Neuronal stem cell (in vitro differentiated cells): ENCODE data around the gene CA5A.

Source experiments
- DNase-seq: peaks from one replicate; pipeline ENCODE4 v3.0.0-alpha.2; 2013; ENCODE audit warnings: low spot score
- H2AFZ ChIP-seq: one replicate; pipeline ENCODE4 v1.6.1; 2013; ENCODE audit warnings: mild to moderate bottlenecking, low read length, inconsistent platforms
- H2AK5ac ChIP-seq: 2 replicates; pipeline ENCODE4 v1.6.1; 2013; ENCODE audit warnings: low read depth, mild to moderate bottlenecking, inconsistent platforms, low read length, moderate library complexity, mixed read lengths
- H2BK120ac ChIP-seq: 2 replicates; pipeline ENCODE4 v1.6.1; 2013; ENCODE audit warnings: low read depth, mild to moderate bottlenecking, inconsistent platforms, low read length, moderate library complexity, mixed read lengths
- H2BK12ac ChIP-seq: one replicate; pipeline ENCODE4 v1.6.1; 2013; ENCODE audit warnings: low read length, inconsistent platforms
- H2BK15ac ChIP-seq: 2 replicates; pipeline ENCODE4 v1.6.1; 2013; ENCODE audit warnings: mild to moderate bottlenecking, low read length, inconsistent platforms, mixed read lengths
- H2BK5ac ChIP-seq: one replicate; pipeline ENCODE4 v1.6.1; 2013; ENCODE audit warnings: inconsistent platforms, mild to moderate bottlenecking, low read length, moderate library complexity
- H3K14ac ChIP-seq: one replicate; pipeline ENCODE4 v1.6.1; 2013; ENCODE audit warnings: low read length, inconsistent platforms
- H3K18ac ChIP-seq: 2 replicates; pipeline ENCODE4 v1.6.1; 2013; ENCODE audit warnings: low read length, inconsistent platforms
- H3K23ac ChIP-seq: 2 replicates; pipeline ENCODE4 v1.6.1; 2013; ENCODE audit warnings: low read depth, mild to moderate bottlenecking, mixed read lengths, low read length, inconsistent platforms; ENCODE audit not compliant: poor library complexity
- H3K27ac ChIP-seq: replicated peaks from 3 replicates; pipeline ENCODE4 v1.5.1; 2013; ENCODE audit warnings: low read length, inconsistent platforms
- H3K27me3 ChIP-seq, 3 experiments: 2 replicates each; pipeline ENCODE4 v1.6.1; 2013; ENCODE audit warnings: low read length in 3 of 3, mild to moderate bottlenecking in 2 of 3, inconsistent platforms in 1 of 3, low read depth in 1 of 3, mixed read lengths in 1 of 3, moderate library complexity in 1 of 3; ENCODE audit not compliant: control insufficient read depth in 3 of 3, insufficient read depth in 3 of 3
- H3K36me3 ChIP-seq, 2 donors: replicated peaks in 1 of 2; 2 replicates each; pipeline ENCODE4 v1.6.1; 2013; ENCODE audit warnings: low read length in 2 of 2; ENCODE audit not compliant: control insufficient read depth in 2 of 2, insufficient read depth in 2 of 2
- H3K4ac ChIP-seq: 2 replicates; pipeline ENCODE4 v1.6.1; 2013; ENCODE audit warnings: inconsistent platforms, mild to moderate bottlenecking, low read length, moderate library complexity
- H3K4me1 ChIP-seq, 2 donors: 1 replicate in 1 of 2; 2 replicates in 1 of 2; pipeline ENCODE4 v1.6.1; 2013; ENCODE audit warnings: low read length in 2 of 2, low read depth in 1 of 2; ENCODE audit not compliant: control insufficient read depth in 2 of 2, insufficient read depth in 1 of 2
- H3K4me2 ChIP-seq: one replicate; pipeline ENCODE4 v1.6.1; 2013; ENCODE audit warnings: mild to moderate bottlenecking, low read length, inconsistent platforms; ENCODE audit not compliant: insufficient read depth, poor library complexity, severe bottlenecking
- H3K4me3 ChIP-seq, 2 donors: 2 replicates each; pipeline ENCODE4 v1.5.1; 2013; ENCODE audit warnings: low read length in 2 of 2, mild to moderate bottlenecking in 2 of 2, inconsistent platforms in 1 of 2, moderate library complexity in 1 of 2
- H3K79me1 ChIP-seq: one replicate; pipeline ENCODE4 v1.6.1; 2013; ENCODE audit warnings: low read depth, mild to moderate bottlenecking, inconsistent platforms, low read length, moderate library complexity
- H3K9ac ChIP-seq: one replicate; pipeline ENCODE4 v1.6.1; 2013; ENCODE audit warnings: mild to moderate bottlenecking, low read depth, low read length, inconsistent platforms; ENCODE audit not compliant: poor library complexity
- H3K9me3 ChIP-seq, 2 donors: replicated peaks in 1 of 2; 2 replicates each; pipeline versions ENCODE3 to v1.6.1; 2013; ENCODE audit warnings: low read length in 2 of 2, mild to moderate bottlenecking in 2 of 2, inconsistent platforms in 1 of 2, low read depth in 1 of 2, mixed read lengths in 1 of 2, moderate library complexity in 1 of 2; ENCODE audit not compliant: control insufficient read depth in 2 of 2, insufficient read depth in 1 of 2
- H4K8ac ChIP-seq: one replicate; pipeline ENCODE4 v1.6.1; 2013; ENCODE audit warnings: low read depth, mild to moderate bottlenecking, inconsistent platforms, low read length, moderate library complexity
- H4K91ac ChIP-seq: one replicate; pipeline ENCODE4 v1.6.1; 2013; ENCODE audit warnings: low read length, low read depth, mild to moderate bottlenecking, inconsistent platforms; ENCODE audit not compliant: poor library complexity
- WGBS, 2 donors: extraction: QIAGEN DNeasy Blood & Tissue Kit; methylation state at CpG; one replicate each; pipeline ENCODE4 v1.1.7; 2013; ENCODE audit warnings: missing lambda C conversion rate in 2 of 2, mixed read lengths in 1 of 2; ENCODE audit not compliant: insufficient read length in 2 of 2, insufficient replicate concordance in 1 of 2; ENCODE audit errors: extremely low coverage in 2 of 2; 5-methylcytosine and 5-hydroxymethylcytosine counted together

CA5A gene

GRCh38 chr16:87974178-87974577, 37.8 kb upstream of the CA5A start:
- peak overlapping the region; percentile 6 for H4K91ac ChIP-seq
- no peak overlapping the region for H2BK12ac ChIP-seq
- no peak overlapping the region for H3K9ac ChIP-seq
- no peak overlapping the region for H3K4me2 ChIP-seq
- no peak overlapping the region for H3K4ac ChIP-seq
- no peak overlapping the region for H2BK5ac ChIP-seq
- no peak overlapping the region for H2AFZ ChIP-seq
- peaks cover 6 to 18% of the 10 kb centered on the region in 2 donors for H3K9me3 ChIP-seq
- H3K27ac ChIP-seq, result no peak overlapping the region
- H2AK5ac ChIP-seq, result no peak overlapping the region
- no peak overlapping the region for H3K23ac ChIP-seq
- peak overlapping the region; percentile 85 for H3K14ac ChIP-seq
- DNase-seq, result no peak
- H2BK120ac ChIP-seq, result no peak overlapping the region
- H3K79me1 ChIP-seq, result peaks cover 10% of the 10 kb centered on the region
- H2BK15ac ChIP-seq, result no peak overlapping the region
- no peaks in the 10 kb centered on the region for H3K4me1 ChIP-seq
- H3K36me3 ChIP-seq, result peaks cover 2 to 10% of the 10 kb centered on the region in 2 donors
- H3K18ac ChIP-seq, result peak overlapping the region; percentile 21
- no CpG with 5 or more reads among the region's 9 CpGs for WGBS, 2 donors
- no peaks in the 10 kb centered on the region for H3K27me3 ChIP-seq
- no peak overlapping the region for H3K4me3 ChIP-seq
- H4K8ac ChIP-seq, result no peak overlapping the region

GRCh38 chr16:87973717-87974116, 37.4 kb upstream of the CA5A start:
- WGBS, 2 donors, result no CpG with 5 or more reads among the region's 3 CpGs
- Histone ChIP-seq H3K18ac (no peak overlapping the region), H2BK12ac (no peak overlapping the region), H2BK5ac (no peak overlapping the region), H2AK5ac (no peak overlapping the region), H3K36me3 (peaks cover 4 to 10% of the 10 kb centered on the region in 2 donors), H3K4me2 (no peak overlapping the region), H4K8ac (no peak overlapping the region), H2AFZ (no peak overlapping the region), H4K91ac (no peak overlapping the region), H3K14ac (no peak overlapping the region), H3K4ac (no peak overlapping the region), H3K4me1 (no peaks in the 10 kb centered on the region), H2BK15ac (no peak overlapping the region), H3K27ac (no peak overlapping the region), H3K9ac (no peak overlapping the region), H3K4me3 (no peak overlapping the region), H3K23ac (no peak overlapping the region), H3K27me3 (no peaks in the 10 kb centered on the region), H2BK120ac (no peak overlapping the region), H3K9me3 (peaks cover 6 to 18% of the 10 kb centered on the region in 2 donors), H3K79me1 (peaks cover 11% of the 10 kb centered on the region)
- DNase-seq, result no peak

GRCh38 chr16:87971933-87972332, 35.6 kb upstream of the CA5A start:
- H2BK15ac ChIP-seq, result no peak overlapping the region
- H3K14ac ChIP-seq, result no peak overlapping the region
- no peak overlapping the region for H2BK5ac ChIP-seq
- peaks cover 11% of the 10 kb centered on the region for H3K79me1 ChIP-seq
- WGBS, 2 donors, result no CpG with 5 or more reads among the region's 2 CpGs
- H4K8ac ChIP-seq, result no peak overlapping the region
- H3K9me3 ChIP-seq, result peaks cover 6 to 18% of the 10 kb centered on the region in 2 donors
- H4K91ac ChIP-seq, result no peak overlapping the region
- no peaks in the 10 kb centered on the region for H3K27me3 ChIP-seq
- H3K36me3 ChIP-seq, result peaks cover 4 to 7% of the 10 kb centered on the region in 2 donors
- no peaks in the 10 kb centered on the region for H3K4me1 ChIP-seq
- H3K9ac ChIP-seq, result no peak overlapping the region
- H3K4ac ChIP-seq, result no peak overlapping the region
- no peak overlapping the region for H3K27ac ChIP-seq
- H3K4me3 ChIP-seq, result no peak overlapping the region
- H2BK12ac ChIP-seq, result no peak overlapping the region
- H3K4me2 ChIP-seq, result no peak overlapping the region
- no peak overlapping the region for H2AFZ ChIP-seq
- H2AK5ac ChIP-seq, result no peak overlapping the region
- H2BK120ac ChIP-seq, result no peak overlapping the region
- no peak overlapping the region for H3K23ac ChIP-seq
- DNase-seq, result no peak
- H3K18ac ChIP-seq, result no peak overlapping the region

GRCh38 chr16:87970186-87970585, 33.9 kb upstream of the CA5A start:
- H3K27me3 ChIP-seq, result no peaks in the 10 kb centered on the region
- no peak overlapping the region for H2AK5ac ChIP-seq
- no peaks in the 10 kb centered on the region for H3K4me1 ChIP-seq
- no peak overlapping the region for H4K8ac ChIP-seq
- no peak overlapping the region for H2AFZ ChIP-seq
- peaks cover 2% of the 10 kb centered on the region in 2 donors for H3K36me3 ChIP-seq
- H2BK12ac ChIP-seq, result no peak overlapping the region
- H3K79me1 ChIP-seq, result peaks cover 9% of the 10 kb centered on the region
- H3K4me2 ChIP-seq, result no peak overlapping the region
- WGBS, 2 donors, result no CpG with 5 or more reads among the region's 3 CpGs
- no peak overlapping the region for H3K4ac ChIP-seq
- no peak overlapping the region for H3K27ac ChIP-seq
- no peak overlapping the region for H3K23ac ChIP-seq
- no peak overlapping the region for H4K91ac ChIP-seq
- no peak overlapping the region for H3K18ac ChIP-seq
- no peak overlapping the region for H3K4me3 ChIP-seq
- H3K14ac ChIP-seq, result no peak overlapping the region
- DNase-seq, result no peak
- H3K9ac ChIP-seq, result no peak overlapping the region
- no peak overlapping the region for H2BK120ac ChIP-seq
- H3K9me3 ChIP-seq, result peaks cover 6 to 18% of the 10 kb centered on the region in 2 donors
- no peak overlapping the region for H2BK15ac ChIP-seq
- no peak overlapping the region for H2BK5ac ChIP-seq
